Stimulated activated naive CD8-positive, alpha-beta T cell treated with anti-CD3 and anti-CD28 coated beads, Interleukin-15, amount 100 ng/mL, for 72 hours (primary cell): ENCODE data around the gene KLRC3.
"Not testable (repeated sequence)": the region's sequence is repeated elsewhere in the genome, so short reads cannot be mapped to it uniquely, and the experiment has no call there.

ENCODE experiments used
- ATAC-seq: fragments of 150-1000 bp; cut with Tn5 transposase; 2 replicates; pipeline ENCODE4 v1.10.0; 2021; ENCODE audit warnings: mild to moderate bottlenecking, moderate library complexity
- DNase-seq, 2 donors: peaks; one replicate each; pipeline ENCODE4 v3.0.0; 2021 to 2022
- H3K27ac Mint-ChIP-seq, 2 donors: one replicate each; pipeline ENCODE4 v1.8.0; 2022; ENCODE audit warnings: mild to moderate bottlenecking in 2 of 2, mixed read lengths in 2 of 2, moderate library complexity in 2 of 2
- H3K27me3 Mint-ChIP-seq: one replicate; pipeline ENCODE4 v1.8.0; 2022; ENCODE audit warnings: mixed read lengths
- H3K4me1 Mint-ChIP-seq: one replicate; pipeline ENCODE4 v1.8.0; 2022; ENCODE audit warnings: mild to moderate bottlenecking, mixed read lengths
- H3K4me3 Mint-ChIP-seq, 2 donors: one replicate each; pipeline ENCODE4 v1.8.0; 2022; ENCODE audit warnings: mild to moderate bottlenecking in 2 of 2, mixed read lengths in 2 of 2, moderate library complexity in 1 of 2
- H3K9me3 Mint-ChIP-seq, 2 donors: one replicate each; pipeline ENCODE4 v1.8.0; 2022; ENCODE audit warnings: mixed read lengths in 2 of 2

Gene KLRC3

GRCh38 chr12:10367714-10368113, 52.7 kb downstream of the KLRC3 start:
- H3K4me1 Mint-ChIP-seq = peaks cover 51% of the 10 kb centered on the region
- peak overlapping the region; percentile 60 to 79 for H3K4me3 Mint-ChIP-seq
- not testable (repeated sequence) for ATAC-seq, H3K27me3 Mint-ChIP-seq, DNase-seq, H3K27ac Mint-ChIP-seq, H3K9me3 Mint-ChIP-seq

DNA sequence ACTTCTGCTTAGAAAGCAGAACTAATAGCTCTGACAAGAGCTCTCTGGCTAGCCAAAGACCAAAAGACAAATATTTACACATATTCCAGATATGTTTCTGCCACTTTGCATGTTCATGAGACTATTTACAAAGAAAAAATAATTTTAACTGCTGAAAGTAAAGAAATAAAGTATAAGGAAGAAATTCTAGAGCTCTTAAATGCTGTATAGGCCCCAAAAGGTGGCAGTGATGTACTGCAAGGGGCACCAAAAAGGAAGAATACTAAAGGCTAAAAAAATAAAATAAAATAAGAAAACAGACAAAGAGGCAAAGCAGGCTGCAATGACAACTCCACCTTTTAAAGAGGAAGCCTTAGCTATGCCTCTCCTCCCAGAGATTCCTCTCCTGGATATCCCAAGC, 53.5 kb downstream of the KLRC3 start:
- Mint-ChIP-seq H3K9me3 (peaks cover 4 to 8% of the 10 kb centered on the region in 2 donors), H3K27me3 (no peaks in the 10 kb centered on the region)

DNA sequence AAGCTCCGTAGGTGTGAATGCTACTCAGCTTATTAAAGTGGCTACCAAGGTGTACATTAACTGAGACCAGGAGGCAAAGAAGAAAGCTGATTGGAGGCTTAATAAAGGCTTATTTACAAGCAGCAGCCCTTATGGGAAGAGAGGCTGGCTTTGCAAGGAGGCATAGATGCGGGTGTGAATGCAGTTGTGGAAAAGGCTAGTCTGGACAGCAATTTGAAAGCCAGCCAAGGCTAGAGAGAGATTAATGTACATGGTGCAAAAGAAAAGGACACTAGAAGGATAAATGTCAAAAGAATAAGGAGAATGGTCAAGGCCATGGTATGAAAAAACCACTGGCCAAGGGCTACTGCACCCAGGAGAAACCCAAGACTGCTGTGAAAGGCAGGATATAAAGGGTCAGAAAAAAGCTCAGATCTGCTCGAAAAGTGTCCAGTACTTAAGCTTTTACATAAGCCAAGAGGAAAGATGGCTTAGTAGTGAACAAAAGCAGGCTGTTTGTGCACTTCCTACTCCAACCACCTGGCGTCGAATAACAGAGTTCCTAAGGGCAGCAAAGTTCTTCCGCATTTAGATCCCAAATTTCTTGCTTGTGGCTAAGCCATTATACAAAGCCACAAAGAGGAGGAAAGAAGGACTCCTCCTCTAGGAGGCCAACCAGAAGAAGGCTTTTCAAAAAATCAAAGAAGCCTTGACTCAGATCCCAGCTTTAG, 54.5 kb downstream of the KLRC3 start:
- DNase-seq (no peak), ATAC-seq (no peak)
- H3K4me3 Mint-ChIP-seq = no peak overlapping the region
- no peak overlapping the region for H3K27ac Mint-ChIP-seq
- no peaks in the 10 kb centered on the region for H3K27me3 Mint-ChIP-seq
- H3K9me3 Mint-ChIP-seq = peaks cover 4 to 8% of the 10 kb centered on the region in 2 donors
- H3K4me1 Mint-ChIP-seq = peaks cover 42% of the 10 kb centered on the region

More for the DNA sequence above, 53.5 kb downstream of the KLRC3 start:
- Mint-ChIP-seq H3K4me1 (peaks cover 43% of the 10 kb centered on the region), H3K4me3 (no peak overlapping the region), H3K27ac (peak overlapping the region in 1 of 2 donors; percentile 13)
- DNase-seq (no peak), ATAC-seq (no peak)

- peak; percentile 72 for ATAC-seq
- Mint-ChIP-seq H3K4me3 (no peak overlapping the region), H3K27ac (no peak overlapping the region), H3K27me3 (no peaks in the 10 kb centered on the region), H3K9me3 (peaks cover 4 to 8% of the 10 kb centered on the region in 2 donors), H3K4me1 (peaks cover 42% of the 10 kb centered on the region)
- DNase-seq = peak; percentile 74 to 82
Observed at GRCh38 chr12:10364815-10365622, 55.4 kb downstream of the KLRC3 start.

- H3K4me1 Mint-ChIP-seq = peaks cover 43% of the 10 kb centered on the region
- ATAC-seq = peak; percentile 86
- H3K27ac Mint-ChIP-seq = no peak overlapping the region
- H3K27me3 Mint-ChIP-seq = no peaks in the 10 kb centered on the region
- peaks cover 4 to 8% of the 10 kb centered on the region in 2 donors for H3K9me3 Mint-ChIP-seq
- DNase-seq = peak; percentile 62 to 76
- no peak overlapping the region for H3K4me3 Mint-ChIP-seq
Observed at GRCh38 chr12:10363914-10364814, 56.2 kb downstream of the KLRC3 start.

- Mint-ChIP-seq H3K4me3 (no peak overlapping the region), H3K27ac (no peak overlapping the region), H3K9me3 (peaks cover 4 to 8% of the 10 kb centered on the region in 2 donors), H3K27me3 (no peaks in the 10 kb centered on the region), H3K4me1 (peaks cover 43% of the 10 kb centered on the region)
- ATAC-seq (no peak), DNase-seq (no peak)
Observed at GRCh38 chr12:10363658-10363913, 56.8 kb downstream of the KLRC3 start.

DNA sequence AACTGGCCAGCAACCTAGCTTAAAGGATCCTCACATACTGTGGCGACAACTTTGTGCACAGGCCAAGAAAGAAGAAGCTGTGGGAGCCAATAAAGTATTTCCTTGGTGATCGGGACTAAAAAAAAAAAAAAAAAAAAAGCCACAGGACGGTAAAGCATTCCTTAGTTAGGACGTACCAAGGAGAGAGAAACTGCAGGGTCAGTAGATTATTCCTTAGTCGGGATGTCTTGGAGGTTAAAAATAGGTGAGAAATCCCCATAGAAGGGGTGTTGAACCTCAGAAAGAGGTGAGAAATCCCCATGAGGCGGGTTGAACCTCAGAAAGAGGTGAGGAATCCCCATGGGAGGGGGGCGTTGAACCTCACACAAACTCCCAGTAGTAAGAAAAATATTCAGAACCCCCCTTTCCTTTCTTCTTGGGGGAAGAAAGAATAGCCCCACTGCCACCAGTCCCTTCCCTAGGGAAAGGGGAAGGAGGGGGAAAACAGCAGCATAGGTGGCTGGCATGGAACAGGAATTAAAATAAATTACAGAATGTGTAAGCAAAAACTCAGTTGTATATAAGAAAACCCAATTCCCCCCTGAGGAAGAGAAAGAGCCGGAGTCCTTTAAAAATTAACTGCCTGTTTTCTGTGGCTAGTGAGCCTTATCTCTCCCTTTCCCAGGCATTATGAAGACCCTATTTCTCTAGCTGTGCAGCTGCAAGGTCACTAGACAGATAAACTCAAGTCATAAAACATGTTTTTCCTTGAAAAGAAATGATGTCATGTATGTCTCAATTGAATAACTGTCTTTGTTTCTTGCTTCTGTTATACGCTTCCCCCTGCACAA, 57.4 kb downstream of the KLRC3 start:
- no peak overlapping the region for H3K27ac Mint-ChIP-seq
- H3K9me3 Mint-ChIP-seq = peaks cover 2 to 4% of the 10 kb centered on the region in 2 donors
- DNase-seq (no peak), ATAC-seq (no peak)
- H3K4me3 Mint-ChIP-seq = no peak overlapping the region
- no peaks in the 10 kb centered on the region for H3K27me3 Mint-ChIP-seq
- H3K4me1 Mint-ChIP-seq = peaks cover 42% of the 10 kb centered on the region

- ATAC-seq = no peak
- no peaks in the 10 kb centered on the region for H3K9me3 Mint-ChIP-seq
- no peak overlapping the region for H3K27ac Mint-ChIP-seq
- H3K4me3 Mint-ChIP-seq = no peak overlapping the region
- no peak for DNase-seq
- H3K4me1 Mint-ChIP-seq = peaks cover 36% of the 10 kb centered on the region
- H3K27me3 Mint-ChIP-seq = no peaks in the 10 kb centered on the region
Observed at GRCh38 chr12:10362325-10362724, 58.1 kb downstream of the KLRC3 start.
